PC-9 (cell line): ENCODE data around the gene CEP76. TPM values are rescaled to one million over a fixed set of nuclear protein-coding genes. Genes with fewer than 3 reads are reported as not detected.

ENCODE experiments used
- BruUV-seq: library from RNA; stranded (reverse); fragments of 400-500 nt; replicated peaks from 2 replicates; lab custom pipeline; 2021; lab: Mats Ljungman, UMichigan
- CTCF ChIA-PET: fragments of 300-600 bp; sonication (Branson Sonifier 250); formaldehyde crosslinking; loops from one replicate; lab custom pipeline; 2022; ENCODE audit warnings: antibody characterized with exemption; lab: Charles Lee
- POLR2A ChIA-PET: fragments of 300-600 bp; sonication (Branson Sonifier 250); formaldehyde crosslinking; loops from one replicate; lab custom pipeline; 2022; ENCODE audit warnings: antibody characterized with exemption; ENCODE audit not compliant: unreplicated experiment; lab: Charles Lee
- DNase-seq, 2 experiments: peaks; one replicate each; pipeline versions ENCODE4 v3.0.0 to v3.0.0-alpha.2; 2015 to 2022; ENCODE audit warnings: mixed read lengths in 1 of 2
- H2AFZ ChIP-seq: fragments of 200-600 bp; sonication (generic); 2 replicates; pipeline ENCODE4 v1.8.1; 2017; ENCODE audit warnings: antibody characterized with exemption
- H3F3A ChIP-seq: fragments of 200-600 bp; sonication (generic); 2 replicates; pipeline ENCODE4 v1.8.1; 2017; ENCODE audit warnings: antibody characterized with exemption, mild to moderate bottlenecking, low read depth; ENCODE audit not compliant: insufficient read depth
- H3K27ac ChIP-seq: fragments of 200-600 bp; sonication (generic); 2 replicates; pipeline ENCODE4 v1.6.1; 2016; ENCODE audit warnings: mixed run types
- H3K27me3 ChIP-seq: fragments of 200-600 bp; sonication (generic); 2 replicates; pipeline ENCODE4 v1.6.1; 2016; ENCODE audit warnings: low read depth, mixed run types; ENCODE audit not compliant: insufficient read depth
- H3K36me3 ChIP-seq: fragments of 200-600 bp; sonication (generic); 2 replicates; pipeline ENCODE4 v1.6.1; 2016; ENCODE audit warnings: low read depth, mixed run types
- H3K4me1 ChIP-seq: fragments of 200-600 bp; sonication (generic); replicated peaks from 2 replicates; pipeline ENCODE4 v1.6.1; 2016; ENCODE audit warnings: mixed run types; ENCODE audit not compliant: insufficient read depth
- H3K4me2 ChIP-seq: fragments of 200-600 bp; sonication (generic); 2 replicates; pipeline ENCODE4 v1.6.1; 2017; ENCODE audit warnings: mixed run types
- H3K4me3 ChIP-seq: fragments of 200-600 bp; sonication (generic); 2 replicates; pipeline ENCODE4 v1.6.1; 2016; ENCODE audit warnings: mixed run types
- H3K79me2 ChIP-seq: fragments of 200-600 bp; sonication (generic); 2 replicates; pipeline ENCODE4 v1.6.1; 2017; ENCODE audit warnings: low read depth, mixed run types
- H3K9me2 ChIP-seq: fragments of 200-600 bp; sonication (generic); 2 replicates; pipeline ENCODE4 v1.8.1; 2017; ENCODE audit warnings: mild to moderate bottlenecking; ENCODE audit not compliant: insufficient read depth
- H3K9me3 ChIP-seq: fragments of 200-600 bp; sonication (generic); 2 replicates; pipeline ENCODE4 v1.8.1; 2016; ENCODE audit warnings: low read depth; ENCODE audit not compliant: insufficient read depth
- H4K20me1 ChIP-seq: fragments of 200-600 bp; sonication (generic); 2 replicates; pipeline ENCODE4 v1.8.1; 2017; ENCODE audit not compliant: insufficient read depth
- CTCF ChIP-seq: fragments of 200-600 bp; sonication (generic); conservative IDR thresholded peaks from 2 replicates; pipeline ENCODE4 v1.6.1; 2017; ENCODE audit warnings: mixed run types, antibody characterized with exemption, mild to moderate bottlenecking, moderate library complexity
- EZH2 ChIP-seq: fragments of 200-600 bp; sonication (generic); IDR thresholded peaks from 2 replicates; pipeline ENCODE4 v1.8.0; 2017; ENCODE audit warnings: antibody characterized with exemption, low read depth
- intact Hi-C: fragments of 100-400 bp; cut with micrococcal nuclease; formaldehyde crosslinking; loops from one replicate; pipeline ENCODE4 v1.10.0; 2022; ENCODE audit not compliant: unreplicated experiment
- total RNA-seq: library from RNA; stranded (reverse); gene quantifications from 2 replicates; pipeline ENCODE4 v1.2.3, GENCODE V29; 2021

Gene CEP76
- total RNA-seq, 1 experiment from 2014 or later, result 14.5 TPM

DNA sequence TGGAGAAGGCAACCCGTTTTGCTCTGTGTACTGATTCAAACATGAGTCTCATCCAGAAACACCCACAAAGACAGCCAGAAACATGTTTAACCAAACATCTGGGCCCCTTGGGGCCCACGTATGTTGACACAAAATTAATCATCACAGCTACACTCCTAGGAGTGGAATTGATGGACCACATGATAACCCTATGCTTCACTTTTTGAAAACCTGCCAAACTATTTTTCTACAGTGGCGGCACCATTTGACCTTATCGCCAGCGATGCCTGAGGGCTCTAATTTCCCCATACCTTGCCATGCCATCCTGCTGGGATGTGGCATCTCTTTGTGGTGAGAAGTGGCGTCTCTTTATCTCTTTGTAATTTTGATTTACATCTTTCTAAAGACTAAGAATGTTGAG is 38.8 kb upstream of the CEP76 start:
- TF ChIP-seq EZH2, result no peak
- TF ChIP-seq CTCF, result no peak
- ChIA-PET POLR2A (interaction anchor here (0.5 to 0.9 kb wide), 5 partner anchors 22 to 334 kb away, joined by 3 to 13 read pairs (median 3); partner anchors contain the start of gene PRELID3A), CTCF (interaction anchor here (0.7 kb wide), 1 partner anchor 498 kb away, joined by 5 read pairs; no protein-coding TSS in a partner anchor)
- no peaks in the 10 kb centered on the region for H3K79me2 ChIP-seq
- no TSS peak for BruUV-seq
- no peaks in the 10 kb centered on the region for H3K27me3 ChIP-seq
- no peaks in the 10 kb centered on the region for H3K36me3 ChIP-seq
- peak overlapping the region; percentile 63 for H3K4me2 ChIP-seq
- H3K4me3 ChIP-seq, result no peak overlapping the region
- peak; percentile 89 to 96 for DNase-seq
- H3K4me1 ChIP-seq, result peaks cover 34% of the 10 kb centered on the region
- H4K20me1 ChIP-seq, result no peaks in the 10 kb centered on the region
- H3K27ac ChIP-seq, result peak overlapping the region; percentile 86
- no peaks in the 10 kb centered on the region for H3K9me3 ChIP-seq
- intact Hi-C loops, result loop anchor here (1.0 to 5.0 kb wide), 3 partner anchors 11 to 206 kb away; no protein-coding TSS in a partner anchor
- H3F3A ChIP-seq, result peaks cover 33% of the 10 kb centered on the region
- no peak overlapping the region for H2AFZ ChIP-seq
- no peaks in the 10 kb centered on the region for H3K9me2 ChIP-seq

- Histone ChIP-seq H3K9me3 (peaks cover 6% of the 10 kb centered on the region; the same call in 1 of the 2 replicates), H2AFZ (no peak overlapping the region), H3K27me3 (no peaks in the 10 kb centered on the region), H3K4me3 (no peak overlapping the region), H4K20me1 (no peaks in the 10 kb centered on the region), H3F3A (peaks cover 20% of the 10 kb centered on the region), H3K9me2 (no peaks in the 10 kb centered on the region), H3K4me1 (peaks cover 20% of the 10 kb centered on the region), H3K79me2 (no peaks in the 10 kb centered on the region), H3K36me3 (no peaks in the 10 kb centered on the region), H3K27ac (no peak overlapping the region), H3K4me2 (no peak overlapping the region)
- intact Hi-C loops, result no loop called here
- TF ChIP-seq CTCF, result no peak
- no peak for TF ChIP-seq EZH2
- no peak for DNase-seq
- BruUV-seq, result no TSS peak
- POLR2A ChIA-PET, result no interaction called here
- CTCF ChIA-PET, result interaction anchor here (0.5 kb wide), 1 partner anchor 69 kb away, joined by 6 read pairs; no protein-coding TSS in a partner anchor
Observed at GRCh38 chr18:12737243-12737902, 34.9 kb upstream of the CEP76 start.

DNA sequence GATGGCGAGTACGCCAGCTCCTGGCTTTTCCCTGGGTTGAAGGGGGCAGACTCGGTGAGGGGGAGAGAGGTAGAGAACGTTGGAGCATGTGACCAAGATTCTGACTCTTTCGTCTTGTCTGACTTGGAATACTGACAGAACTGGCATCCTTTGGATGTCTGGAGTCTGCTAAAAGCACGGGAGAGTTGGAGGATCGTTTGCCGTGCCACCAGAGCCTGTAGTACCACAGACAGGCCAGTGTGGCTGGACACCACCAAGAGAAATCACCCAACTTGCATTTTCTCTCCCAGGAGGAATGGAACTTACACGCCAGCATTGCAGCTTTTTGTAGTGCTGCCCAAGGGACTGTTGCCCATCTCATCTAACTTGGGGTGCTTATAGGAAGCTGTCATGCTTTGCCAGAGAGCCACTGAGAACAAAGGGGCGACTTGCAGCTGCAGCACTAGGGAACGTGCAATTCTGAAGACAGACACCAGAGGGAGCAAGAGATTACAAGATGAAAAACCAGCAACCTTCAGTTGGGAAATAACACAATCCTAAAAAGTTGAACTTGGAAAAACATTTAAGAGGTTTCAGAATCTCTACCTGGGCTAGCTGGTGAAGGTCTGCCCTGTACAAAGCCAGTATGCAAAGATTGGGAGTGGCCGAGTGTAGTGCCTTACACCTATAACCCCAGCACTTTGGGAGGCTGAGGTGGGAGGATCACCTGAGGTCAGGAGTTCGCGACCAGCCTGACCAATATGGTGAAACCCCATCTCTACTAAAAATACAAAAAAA is 24.4 kb upstream of the CEP76 start:
- intact Hi-C loops, result loop anchor here (1.0 to 2.0 kb wide), 4 partner anchors 18 to 432 kb away; no protein-coding TSS in a partner anchor
- peaks cover 11% of the 10 kb centered on the region; the same call in 1 of the 2 replicates for H3K9me3 ChIP-seq
- ChIA-PET CTCF (interaction anchor here (0.6 to 1.1 kb wide), 4 partner anchors 25 to 207 kb away, joined by 3 to 5 read pairs (median 4); no protein-coding TSS in a partner anchor), POLR2A (no interaction called here)
- H3K9me2 ChIP-seq, result no peaks in the 10 kb centered on the region
- no peak overlapping the region for H2AFZ ChIP-seq
- BruUV-seq, result no TSS peak
- no peak overlapping the region for H3K4me2 ChIP-seq
- TF ChIP-seq EZH2, result no peak
- peak; percentile 97 for TF ChIP-seq CTCF
- H3F3A ChIP-seq, result peaks cover 28% of the 10 kb centered on the region
- peaks cover 17% of the 10 kb centered on the region for H3K4me1 ChIP-seq
- H3K27ac ChIP-seq, result no peak overlapping the region
- no peaks in the 10 kb centered on the region for H3K79me2 ChIP-seq
- H3K4me3 ChIP-seq, result no peak overlapping the region
- H3K36me3 ChIP-seq, result peaks cover 18% of the 10 kb centered on the region; the same call in 1 of the 2 replicates
- no peaks in the 10 kb centered on the region for H4K20me1 ChIP-seq
- peak; percentile 46 to 68 for DNase-seq
- no peaks in the 10 kb centered on the region for H3K27me3 ChIP-seq
